B cell (primary cell): ENCODE results near the gene GATAD2B. TPM values are rescaled to one million over a fixed set of nuclear protein-coding genes. Genes with fewer than 3 reads are reported as not detected.

Source experiments
- ATAC-seq: fragments of 200-7000 bp; cut with Tn5 transposase; one replicate; pipeline ENCODE4 v1.10.0; 2021; ENCODE audit warnings: low read depth, mild to moderate bottlenecking, moderate number of reproducible peaks, moderate library complexity
- CTCF ChIA-PET: fragments of 350-600 bp; sonication (Branson Sonifier 250); formaldehyde crosslinking; loops from one replicate; lab custom pipeline; 2021; ENCODE audit warnings: antibody characterized with exemption, inconsistent platforms; lab: Charles Lee
- POLR2A ChIA-PET: fragments of 350-600 bp; sonication (Branson Sonifier 250); formaldehyde crosslinking; loops from one replicate; lab custom pipeline; 2021; ENCODE audit warnings: antibody characterized with exemption; lab: Charles Lee
- DNase-seq: peaks from one replicate; pipeline ENCODE4 v3.0.0; 2013
- H2AFZ ChIP-seq: 2 replicates; pipeline ENCODE4 v1.6.1; 2012; ENCODE audit warnings: mild to moderate bottlenecking, low read depth, low read length; ENCODE audit not compliant: insufficient read depth, poor library complexity, severe bottlenecking
- H3K27ac ChIP-seq, 2 donors: 1 replicate in 1 of 2; 2 replicates in 1 of 2; pipeline ENCODE4 v1.5.1; 2012 to 2013; ENCODE audit warnings: low read length in 2 of 2, mild to moderate bottlenecking in 2 of 2, moderate library complexity in 1 of 2
- H3K27me3 ChIP-seq, 4 experiments: fragments of 200-600 bp in 1 of 4; sonication (generic) in 1 of 4; replicated peaks in 1 of 4; 1 replicate in 2 of 4; 2 replicates in 2 of 4; pipeline versions ENCODE4 v1.6.1 to v1.7.0; 2013 to 2016; ENCODE audit warnings: low read length in 3 of 4, mild to moderate bottlenecking in 2 of 4, mixed read lengths in 1 of 4, moderate library complexity in 1 of 4; ENCODE audit not compliant: insufficient read depth in 4 of 4, control insufficient read depth in 3 of 4; ENCODE audit errors: control extremely low read depth in 1 of 4
- H3K36me3 ChIP-seq, 2 experiments: replicated peaks in 1 of 2; 1 replicate in 1 of 2; 2 replicates in 1 of 2; pipeline versions ENCODE4 v1.6.1 to v1.7.1; 2013; ENCODE audit warnings: low read length in 1 of 2; ENCODE audit not compliant: insufficient read depth in 2 of 2, control insufficient read depth in 1 of 2; ENCODE audit errors: control extremely low read depth in 1 of 2, extremely low read depth in 1 of 2
- H3K4me1 ChIP-seq, 2 donors: fragments of 200-600 bp in 1 of 2; sonication (generic) in 1 of 2; 1 replicate in 1 of 2; 2 replicates in 1 of 2; pipeline versions ENCODE4 v1.5.1 to v1.6.1; 2013 to 2017; ENCODE audit warnings: low read length in 2 of 2; ENCODE audit not compliant: control insufficient read depth in 2 of 2, insufficient read depth in 2 of 2
- H3K4me2 ChIP-seq: replicated peaks from 2 replicates; pipeline ENCODE3; 2012; ENCODE audit warnings: mild to moderate bottlenecking, low read depth, low read length; ENCODE audit not compliant: poor library complexity, severe bottlenecking
- H3K4me3 ChIP-seq, 5 experiments: fragments of 200-600 bp in 1 of 5; sonication (generic) in 1 of 5; 1 replicate in 3 of 5; 2 replicates in 2 of 5; pipeline versions ENCODE4 v1.5.1 to v1.7.0; 2011 to 2016; ENCODE audit warnings: low read length in 4 of 5, mild to moderate bottlenecking in 4 of 5, low read depth in 2 of 5, control low read depth in 1 of 5, moderate library complexity in 1 of 5; ENCODE audit not compliant: insufficient read depth in 1 of 5; ENCODE audit errors: control extremely low read depth in 1 of 5, extremely low read depth in 1 of 5
- H3K79me2 ChIP-seq: fragments of 200-600 bp; sonication (generic); one replicate; pipeline ENCODE4 v1.6.0; 2016; ENCODE audit warnings: low read length; ENCODE audit not compliant: control insufficient read depth, insufficient read depth
- H3K9ac ChIP-seq: fragments of 200-600 bp; sonication (generic); 2 replicates; pipeline ENCODE4 v1.6.1; 2017; ENCODE audit warnings: mild to moderate bottlenecking, low read length, moderate library complexity
- H3K9me3 ChIP-seq, 3 donors: one replicate each; pipeline versions ENCODE4 v1.6.1 to v1.7.1; 2013; ENCODE audit warnings: low read length in 2 of 3; ENCODE audit not compliant: control insufficient read depth in 2 of 3, insufficient read depth in 1 of 3; ENCODE audit errors: control extremely low read depth in 1 of 3
- H4K20me1 ChIP-seq: 2 replicates; pipeline ENCODE4 v1.6.0; 2012; ENCODE audit warnings: mild to moderate bottlenecking, low read length; ENCODE audit not compliant: insufficient read depth, control insufficient read depth, poor library complexity, severe bottlenecking
- H3K27ac Mint-ChIP-seq: one replicate; pipeline ENCODE4 v1.8.0; 2021; ENCODE audit warnings: mixed read lengths
- H3K27me3 Mint-ChIP-seq: one replicate; pipeline ENCODE4 v1.8.0; 2021; ENCODE audit warnings: mixed read lengths
- H3K4me1 Mint-ChIP-seq: one replicate; pipeline ENCODE4 v1.8.0; 2021; ENCODE audit warnings: mixed read lengths
- H3K4me3 Mint-ChIP-seq: one replicate; pipeline ENCODE4 v1.8.0; 2021; ENCODE audit warnings: mixed read lengths
- H3K9me3 Mint-ChIP-seq: one replicate; pipeline ENCODE4 v1.8.0; 2022; ENCODE audit warnings: mixed read lengths; ENCODE audit not compliant: insufficient read depth
- CTCF ChIP-seq: fragments of 200-600 bp; IDR thresholded peaks from one replicate; pipeline ENCODE4 v1.8.0; 2022; ENCODE audit warnings: antibody characterized with exemption, mild to moderate bottlenecking
- EZH2 ChIP-seq: IDR thresholded peaks from 2 replicates; pipeline ENCODE4 v1.6.1; 2012; ENCODE audit warnings: borderline replicate concordance, low read depth, mild to moderate bottlenecking, moderate library complexity, low read length; ENCODE audit not compliant: insufficient read depth, poor library complexity, severe bottlenecking
- WGBS: methylation state at CpG from one replicate; pipeline ENCODE4 v1.1.5; 2013; ENCODE audit warnings: missing lambda C conversion rate; ENCODE audit not compliant: insufficient coverage; 5-methylcytosine and 5-hydroxymethylcytosine counted together
- intact Hi-C: fragments of 100-400 bp; cut with micrococcal nuclease; formaldehyde crosslinking; loops from one replicate; pipeline ENCODE4 v1.10.0; 2022
- polyA plus RNA-seq: library from polyadenylated mRNA; depleted of rRNA; stranded (reverse); fragments of >200 nt; gene quantifications from 2 replicates; pipeline ENCODE4 v1.2.3, GENCODE V29; 2012
- total RNA-seq, 2 donors: library from RNA; stranded (reverse); fragments of 120-200 nt in 1 of 2; gene quantifications; 1 replicate in 1 of 2; 2 replicates in 1 of 2; pipeline versions ENCODE4 v1.2.3 to v1.2.4, GENCODE V29; 2013 to 2022

The GATAD2B gene
- total and polyA plus RNA-seq, 2 donors (not counting 1 experiment from before 2014, with no cell fraction given) = 16.7 to 105 TPM

GRCh38 chr1:153933955-153934354 is 11.2 kb upstream of the GATAD2B start:
- Mint-ChIP-seq H3K4me1 (no peaks in the 10 kb centered on the region), H3K9me3 (no peaks in the 10 kb centered on the region), H3K27ac (no peak overlapping the region), H3K27me3 (no peaks in the 10 kb centered on the region), H3K4me3 (no peak overlapping the region)
- ATAC-seq (no peak), DNase-seq (no peak)
- Histone ChIP-seq H3K36me3 (peaks cover 5 to 89% of the 10 kb centered on the region in 2 experiments), H3K4me1 (peaks cover 0 to under 1% of the 10 kb centered on the region in 2 donors), H3K9me3 (no peaks in the 10 kb centered on the region), H3K79me2 (peaks cover 26% of the 10 kb centered on the region), H3K27me3 (no peaks in the 10 kb centered on the region), H3K27ac (no peak overlapping the region), H3K4me3 (no peak overlapping the region), H3K9ac (no peak overlapping the region), H2AFZ (no peak overlapping the region), H4K20me1 (peaks cover 46% of the 10 kb centered on the region), H3K4me2 (no peak overlapping the region)
- intact Hi-C loops = no loop called here
- ChIA-PET CTCF (interaction anchor here (0.7 kb wide), 1 partner anchor 12 kb away, joined by 3 read pairs; no protein-coding TSS in a partner anchor), POLR2A (interaction anchor here (0.6 to 0.7 kb wide), 2 partner anchors 10 kb away, joined by 3 to 4 read pairs; no protein-coding TSS in a partner anchor)
- WGBS = 96% methylated on average over 8 of the region's 11 CpGs
- no peak for TF ChIP-seq EZH2
- TF ChIP-seq CTCF = no peak

GRCh38 chr1:153933430-153933829 is 10.7 kb upstream of the GATAD2B start:
- Mint-ChIP-seq H3K27ac (no peak overlapping the region), H3K4me1 (no peaks in the 10 kb centered on the region), H3K9me3 (no peaks in the 10 kb centered on the region), H3K27me3 (no peaks in the 10 kb centered on the region), H3K4me3 (no peak overlapping the region)
- WGBS = 91% methylated on average over 12 of the region's 14 CpGs
- H3K9ac ChIP-seq = no peak overlapping the region
- H3K79me2 ChIP-seq = peaks cover 26% of the 10 kb centered on the region
- peaks cover 5 to 6% of the 10 kb centered on the region in 2 donors for H3K4me1 ChIP-seq
- H3K9me3 ChIP-seq = no peaks in the 10 kb centered on the region
- H2AFZ ChIP-seq = no peak overlapping the region
- no peak overlapping the region for H3K27ac ChIP-seq
- ChIA-PET POLR2A (no interaction called here), CTCF (interaction anchor here (0.6 to 1.8 kb wide), 3 partner anchors 11 to 136 kb away, joined by 3 to 4 read pairs (median 4); partner anchors contain the start of genes DENND4B and GATAD2B)
- no peak overlapping the region for H3K4me2 ChIP-seq
- TF ChIP-seq EZH2 (no peak), CTCF (no peak)
- peaks cover 46% of the 10 kb centered on the region for H4K20me1 ChIP-seq
- H3K4me3 ChIP-seq = no peak overlapping the region
- intact Hi-C loops = no loop called here
- no peak for DNase-seq
- H3K27me3 ChIP-seq = no peaks in the 10 kb centered on the region
- peaks cover 5 to 85% of the 10 kb centered on the region in 2 experiments for H3K36me3 ChIP-seq
- ATAC-seq = no peak
